Brain microvascular endothelial cell (primary cell): ENCODE results near the gene SENP6.
"Not testable (repeated sequence)": the region's sequence is repeated elsewhere in the genome, so short reads cannot be mapped to it uniquely, and the experiment has no call there.

Experiments
- DNase-seq: peaks from one replicate; pipeline ENCODE4 v3.0.0-alpha.2; 2020
- H3K27ac ChIP-seq: fragments of 250-450 bp; sonication (Bioruptor Pico); 2 replicates; pipeline ENCODE4 v1.5.1; 2020; ENCODE audit warnings: mild to moderate bottlenecking, moderate library complexity
- H3K27me3 ChIP-seq: fragments of 250-450 bp; sonication (Bioruptor Pico); replicated peaks from 2 replicates; pipeline ENCODE4 v1.5.1; 2020; ENCODE audit warnings: mild to moderate bottlenecking
- H3K36me3 ChIP-seq: fragments of 250-450 bp; sonication (Bioruptor Pico); replicated peaks from 2 replicates; pipeline ENCODE4 v1.5.1; 2020; ENCODE audit warnings: mild to moderate bottlenecking
- H3K4me3 ChIP-seq: 2 replicates; pipeline ENCODE4 v1.5.1; 2011; ENCODE audit warnings: low read depth, mild to moderate bottlenecking, control low read depth, low read length, moderate library complexity
- in situ Hi-C: cut with HindIII; loops from 2 replicates; pipeline ENCODE4 v1.10.0; 2017; ENCODE audit warnings: low sequenced_read_pairs, low pct_ligation_motif_present
- TF ChIP-seq, protein P1 (sequence below): IDR thresholded peaks from 2 replicates; pipeline ENCODE4 v1.5.1; 2011; ENCODE audit warnings: low read depth, mild to moderate bottlenecking, moderate library complexity, low read length, control low read depth, inconsistent platforms; ENCODE audit errors: missing control alignments

The SENP6 gene

DNA sequence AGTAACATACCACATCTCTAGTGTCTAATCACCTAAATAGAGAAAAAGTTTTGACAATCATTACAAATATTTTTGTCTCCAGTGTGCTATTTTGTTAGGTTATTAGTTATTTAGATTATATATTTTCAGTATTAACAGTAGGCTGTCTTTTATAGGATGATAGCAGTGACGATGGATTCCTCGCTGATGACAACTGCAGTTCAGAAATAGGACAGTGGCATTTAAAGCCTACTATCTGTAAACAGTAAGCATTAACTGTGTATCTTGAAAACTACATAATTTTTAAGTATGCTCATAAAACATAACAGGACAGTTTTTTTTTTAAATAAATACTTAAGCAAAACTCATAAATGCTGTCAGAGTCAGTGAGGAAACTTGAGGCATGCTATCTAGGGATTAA, 109.5 kb downstream of the SENP6 start:
- in situ Hi-C loops: no loop called here
- Histone ChIP-seq H3K4me3 (no peak overlapping the region), H3K27me3 (no peaks in the 10 kb centered on the region), H3K36me3 (peaks cover 47% of the 10 kb centered on the region), H3K27ac (no peak overlapping the region)
- DNase-seq: no peak
- TF ChIP-seq, protein P1, sequence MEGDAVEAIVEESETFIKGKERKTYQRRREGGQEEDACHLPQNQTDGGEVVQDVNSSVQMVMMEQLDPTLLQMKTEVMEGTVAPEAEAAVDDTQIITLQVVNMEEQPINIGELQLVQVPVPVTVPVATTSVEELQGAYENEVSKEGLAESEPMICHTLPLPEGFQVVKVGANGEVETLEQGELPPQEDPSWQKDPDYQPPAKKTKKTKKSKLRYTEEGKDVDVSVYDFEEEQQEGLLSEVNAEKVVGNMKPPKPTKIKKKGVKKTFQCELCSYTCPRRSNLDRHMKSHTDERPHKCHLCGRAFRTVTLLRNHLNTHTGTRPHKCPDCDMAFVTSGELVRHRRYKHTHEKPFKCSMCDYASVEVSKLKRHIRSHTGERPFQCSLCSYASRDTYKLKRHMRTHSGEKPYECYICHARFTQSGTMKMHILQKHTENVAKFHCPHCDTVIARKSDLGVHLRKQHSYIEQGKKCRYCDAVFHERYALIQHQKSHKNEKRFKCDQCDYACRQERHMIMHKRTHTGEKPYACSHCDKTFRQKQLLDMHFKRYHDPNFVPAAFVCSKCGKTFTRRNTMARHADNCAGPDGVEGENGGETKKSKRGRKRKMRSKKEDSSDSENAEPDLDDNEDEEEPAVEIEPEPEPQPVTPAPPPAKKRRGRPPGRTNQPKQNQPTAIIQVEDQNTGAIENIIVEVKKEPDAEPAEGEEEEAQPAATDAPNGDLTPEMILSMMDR: no peak

DNA sequence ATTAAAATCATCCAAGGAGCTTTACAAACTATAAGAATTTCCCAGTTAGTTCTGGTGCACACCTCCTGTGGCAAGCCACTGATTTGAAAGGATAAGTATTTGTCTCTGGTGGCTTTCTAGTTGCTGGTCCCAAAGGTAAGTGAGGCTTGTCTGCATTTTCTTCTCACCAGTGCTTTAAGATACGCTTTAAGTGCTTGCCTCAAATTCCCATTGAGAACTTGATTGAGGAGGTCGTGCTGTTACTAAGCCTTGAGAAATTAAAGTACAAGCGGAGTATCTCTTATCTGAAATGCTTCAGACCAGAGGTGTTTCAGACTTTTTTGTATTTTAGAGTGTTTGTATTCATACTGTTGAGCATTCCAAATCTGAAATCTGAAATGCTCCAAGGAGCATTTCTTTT, 117.5 kb downstream of the SENP6 start:
- Histone ChIP-seq H3K36me3 (peaks cover 14% of the 10 kb centered on the region), H3K27me3 (no peaks in the 10 kb centered on the region), H3K27ac (no peak overlapping the region), H3K4me3 (no peak overlapping the region)
- DNase-seq: no peak
- TF ChIP-seq, protein P1: no peak
- in situ Hi-C loops: no loop called here

DNA sequence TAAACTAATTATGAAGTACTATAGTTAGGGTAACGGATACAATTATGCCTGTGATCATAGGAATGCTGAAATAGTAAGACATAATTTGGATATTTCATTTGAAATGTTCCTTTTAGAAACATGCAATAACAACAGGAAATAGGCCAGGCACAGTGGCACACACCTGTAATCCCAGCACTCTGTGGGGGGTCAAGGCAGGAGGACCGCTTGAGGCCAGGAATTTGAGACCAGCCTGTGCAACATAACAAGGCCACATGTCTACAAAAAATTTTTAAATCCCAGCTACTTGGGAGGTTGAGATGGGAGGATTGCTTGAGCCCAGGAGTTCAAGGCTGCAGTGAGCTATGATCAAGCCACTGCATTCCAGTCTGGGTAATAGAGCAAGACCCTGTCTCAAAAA, 121.7 kb downstream of the SENP6 start:
- Histone ChIP-seq H3K27me3 (no peaks in the 10 kb centered on the region), H3K27ac (no peak overlapping the region), H3K36me3 (no peaks in the 10 kb centered on the region), H3K4me3 (no peak overlapping the region)
- TF ChIP-seq, protein P1: no peak
- in situ Hi-C loops: no loop called here
- no peak for DNase-seq

DNA sequence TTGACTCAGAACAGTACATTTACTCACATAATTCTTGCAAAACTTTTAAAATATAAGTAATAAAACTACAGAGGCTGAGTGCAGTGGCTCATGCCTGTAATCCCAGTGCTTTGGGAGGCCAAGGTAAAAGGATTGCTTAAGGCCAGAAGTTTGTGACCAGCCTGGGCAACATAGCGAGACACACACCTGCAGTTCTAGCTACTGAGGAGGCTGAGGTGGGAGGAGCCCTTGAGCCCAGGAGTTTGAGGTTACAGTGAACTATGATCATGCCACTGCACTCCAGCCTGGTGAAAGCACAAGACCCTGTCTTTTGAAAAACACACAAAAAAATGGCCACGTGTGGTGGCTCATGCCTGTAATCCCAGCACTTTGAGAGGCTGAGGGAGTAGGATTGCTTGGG, 125.5 kb downstream of the SENP6 start:
- in situ Hi-C loops: no loop called here
- Histone ChIP-seq H3K36me3 (no peaks in the 10 kb centered on the region), H3K27me3 (no peaks in the 10 kb centered on the region), H3K4me3 (no peak overlapping the region), H3K27ac (no peak overlapping the region)
- DNase-seq: no peak
- TF ChIP-seq, protein P1: no peak

DNA sequence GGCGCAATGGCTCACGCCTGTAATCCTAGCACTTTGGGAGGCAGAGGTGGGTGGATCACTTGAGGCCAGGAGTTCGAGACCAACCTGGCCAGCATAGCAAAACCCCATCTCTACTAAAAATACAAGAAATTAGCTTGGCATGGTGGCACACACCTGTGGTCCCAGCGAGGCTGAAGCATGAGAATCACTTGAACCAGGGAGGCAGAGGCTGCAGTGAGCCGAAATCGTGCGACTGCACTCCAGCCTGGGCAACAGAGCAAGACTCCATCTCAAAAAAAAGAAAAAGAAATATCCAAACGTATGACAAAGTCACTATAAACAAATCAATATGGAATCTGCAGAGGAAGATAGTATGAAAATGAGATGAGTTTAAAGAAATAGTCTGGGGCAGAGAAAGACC, 129.3 kb downstream of the SENP6 start:
- DNase-seq, H3K27ac ChIP-seq, H3K36me3 ChIP-seq, H3K4me3 ChIP-seq, H3K27me3 ChIP-seq, in situ Hi-C loops: not testable (repeated sequence)

DNA sequence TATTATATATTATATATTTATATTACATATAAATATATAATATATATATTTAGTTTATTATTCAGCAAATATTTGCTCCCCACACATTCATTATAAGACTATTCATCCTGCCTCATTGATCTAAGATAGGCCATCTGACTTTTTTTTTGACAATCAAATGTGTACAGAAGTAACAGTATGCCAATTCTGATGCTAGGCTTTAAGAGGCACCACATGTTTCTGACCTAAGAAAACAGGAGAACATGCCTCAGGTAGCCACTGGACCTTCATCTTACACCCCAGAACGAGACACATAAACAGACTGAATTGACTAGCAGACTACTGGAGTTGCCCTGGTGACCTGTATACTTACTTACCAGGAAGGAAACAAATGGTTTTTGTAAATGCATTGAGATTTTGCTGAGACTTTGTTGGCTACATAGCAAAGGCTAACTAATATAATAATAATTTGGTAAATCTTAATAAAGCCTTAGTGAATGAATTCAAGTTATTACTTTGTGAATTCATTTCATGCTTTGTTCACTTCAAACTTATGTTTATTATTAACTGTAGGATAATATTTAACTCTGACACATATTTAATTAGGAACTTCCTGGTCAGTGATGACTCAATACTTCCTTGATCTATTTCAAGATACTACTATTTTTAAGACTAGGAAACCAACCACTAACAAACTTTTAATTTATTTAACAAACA, 134.0 kb downstream of the SENP6 start:
- no peaks in the 10 kb centered on the region for H3K27me3 ChIP-seq
- DNase-seq: no peak
- H3K27ac ChIP-seq: no peak overlapping the region
- TF ChIP-seq, protein P1: no peak
- no peak overlapping the region for H3K4me3 ChIP-seq
- in situ Hi-C loops: no loop called here
- no peaks in the 10 kb centered on the region for H3K36me3 ChIP-seq
